ENCODE results near the gene TUBA3E.
"Not testable (repeated sequence)": the region's sequence is repeated elsewhere in the genome, so short reads cannot be mapped to it uniquely, and the experiment has no call there.

DNA sequence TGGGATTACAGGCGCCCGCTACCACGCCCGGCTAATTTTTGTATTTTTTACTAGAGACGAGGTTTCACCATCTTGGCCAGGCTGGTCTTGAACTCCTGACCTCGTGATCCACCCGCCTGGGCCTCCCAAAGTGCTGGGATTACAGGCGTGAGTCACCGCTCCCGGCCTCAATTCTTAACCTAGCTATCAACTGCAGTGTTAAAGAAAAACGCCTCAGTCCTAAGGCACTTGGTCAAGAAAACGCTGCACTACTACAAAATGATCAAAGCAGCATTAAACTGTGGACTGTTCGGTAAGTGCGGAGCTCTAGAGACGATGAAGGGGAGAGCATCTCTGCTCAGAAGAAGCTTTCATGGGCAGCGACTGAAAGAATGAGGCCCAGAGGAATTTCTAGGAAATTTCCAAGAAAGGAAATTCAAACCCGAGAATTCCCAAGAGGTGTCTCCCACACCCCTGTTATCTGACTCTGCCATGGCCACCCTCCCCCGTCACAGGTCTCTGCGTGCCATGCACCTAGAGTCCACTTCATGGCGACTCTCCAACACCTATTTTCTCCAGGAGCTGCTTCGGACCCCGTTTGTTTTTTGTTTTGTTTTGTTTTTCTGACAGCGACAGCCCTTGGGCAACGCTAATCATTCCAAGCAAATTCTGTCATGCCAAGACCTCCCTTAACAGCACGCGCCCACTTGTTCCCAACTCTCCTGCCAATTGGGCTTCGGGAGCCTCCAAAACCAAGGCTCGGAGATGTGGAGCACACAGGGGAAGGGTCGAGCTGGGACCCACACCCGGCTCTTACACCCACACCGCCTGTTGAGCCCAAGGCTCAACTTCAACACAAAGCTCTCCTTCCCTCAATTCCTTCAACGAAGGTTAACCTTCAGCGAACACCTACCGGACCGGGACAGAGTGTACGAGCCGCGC, 17.6 kb downstream of the TUBA3E start:
- not testable (repeated sequence) for TF ChIP-seq SMC3 (conservative IDR thresholded peaks at IDR 0.05; ENCODE audit: poor library complexity); TAF1 (IDR thresholded peaks at IDR 0.05; ENCODE audit: low read depth)
- TF ChIP-seq, protein P1, sequence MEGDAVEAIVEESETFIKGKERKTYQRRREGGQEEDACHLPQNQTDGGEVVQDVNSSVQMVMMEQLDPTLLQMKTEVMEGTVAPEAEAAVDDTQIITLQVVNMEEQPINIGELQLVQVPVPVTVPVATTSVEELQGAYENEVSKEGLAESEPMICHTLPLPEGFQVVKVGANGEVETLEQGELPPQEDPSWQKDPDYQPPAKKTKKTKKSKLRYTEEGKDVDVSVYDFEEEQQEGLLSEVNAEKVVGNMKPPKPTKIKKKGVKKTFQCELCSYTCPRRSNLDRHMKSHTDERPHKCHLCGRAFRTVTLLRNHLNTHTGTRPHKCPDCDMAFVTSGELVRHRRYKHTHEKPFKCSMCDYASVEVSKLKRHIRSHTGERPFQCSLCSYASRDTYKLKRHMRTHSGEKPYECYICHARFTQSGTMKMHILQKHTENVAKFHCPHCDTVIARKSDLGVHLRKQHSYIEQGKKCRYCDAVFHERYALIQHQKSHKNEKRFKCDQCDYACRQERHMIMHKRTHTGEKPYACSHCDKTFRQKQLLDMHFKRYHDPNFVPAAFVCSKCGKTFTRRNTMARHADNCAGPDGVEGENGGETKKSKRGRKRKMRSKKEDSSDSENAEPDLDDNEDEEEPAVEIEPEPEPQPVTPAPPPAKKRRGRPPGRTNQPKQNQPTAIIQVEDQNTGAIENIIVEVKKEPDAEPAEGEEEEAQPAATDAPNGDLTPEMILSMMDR (IDR thresholded peaks at IDR 0.05; ENCODE audit: poor library complexity, severe bottlenecking), result not testable (repeated sequence)

Measured in neural cell (in vitro differentiated cells).